SH-SY5Y (cell line): ENCODE measurements around the gene PFDN1.

Experiments
- GATA2 ChIP-seq: IDR thresholded peaks from 2 replicates; pipeline ENCODE4 v1.6.1; 2011; ENCODE audit warnings: mild to moderate bottlenecking, low read depth, low read length
- GATA3 ChIP-seq: IDR thresholded peaks from 2 replicates; pipeline ENCODE4 v1.6.1; 2011; ENCODE audit warnings: low read depth, mild to moderate bottlenecking, low read length, moderate library complexity

Gene PFDN1

GRCh38 chr5:140235791-140236551, 66.9 kb downstream of the PFDN1 start:
- TF ChIP-seq GATA3, result no peak
- no peak for TF ChIP-seq GATA2

- TF ChIP-seq GATA2 (no peak), GATA3 (no peak)
Observed at GRCh38 chr5:140234377-140234989, 68.4 kb downstream of the PFDN1 start.

DNA sequence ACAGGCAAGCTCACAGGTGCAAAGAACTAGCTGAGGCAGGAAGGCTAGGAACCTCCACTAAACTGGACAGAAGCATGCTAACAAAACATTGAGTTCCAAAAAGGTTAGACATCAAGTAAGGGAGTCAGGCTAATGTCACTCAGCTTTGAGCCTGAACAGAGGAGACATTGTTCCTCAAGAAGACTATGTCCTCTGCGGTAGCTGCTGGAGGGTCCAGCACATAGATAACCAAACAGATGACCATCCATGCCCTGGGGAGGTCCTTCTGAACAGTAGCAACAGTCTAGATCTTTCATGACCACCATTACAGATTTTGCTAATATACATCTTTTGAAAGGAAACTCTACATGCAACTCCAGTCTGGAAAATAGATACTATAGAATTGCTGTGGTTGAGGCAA, 70.2 kb downstream of the PFDN1 start:
- TF ChIP-seq GATA3 (no peak), GATA2 (no peak)

GRCh38 chr5:140230373-140230772, 72.5 kb downstream of the PFDN1 start:
- TF ChIP-seq GATA3 (no peak), GATA2 (no peak)

GRCh38 chr5:140228364-140228837, 74.5 kb downstream of the PFDN1 start:
- TF ChIP-seq GATA2 (no peak), GATA3 (no peak)

DNA sequence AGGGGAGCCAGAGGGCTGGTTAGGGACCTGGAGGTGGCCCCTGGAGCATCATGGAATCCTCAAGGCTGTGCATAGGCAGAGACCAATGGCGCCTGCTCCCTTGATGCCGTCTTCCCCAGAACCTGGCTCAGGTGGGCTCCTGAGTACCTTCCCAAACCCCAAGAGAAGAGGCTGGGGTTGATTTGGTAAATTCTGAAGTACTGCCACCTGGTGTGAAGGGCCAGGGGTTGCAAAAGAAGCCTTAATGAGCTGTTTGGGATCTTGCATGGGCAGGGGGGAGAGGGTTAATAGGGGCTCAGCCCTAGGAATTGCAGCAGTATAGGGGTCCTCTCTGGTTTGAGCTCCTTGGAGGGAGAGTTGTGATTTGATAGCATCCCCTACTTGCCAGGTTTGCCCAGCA, 75.9 kb downstream of the PFDN1 start:
- TF ChIP-seq GATA3 (no peak), GATA2 (no peak)

DNA sequence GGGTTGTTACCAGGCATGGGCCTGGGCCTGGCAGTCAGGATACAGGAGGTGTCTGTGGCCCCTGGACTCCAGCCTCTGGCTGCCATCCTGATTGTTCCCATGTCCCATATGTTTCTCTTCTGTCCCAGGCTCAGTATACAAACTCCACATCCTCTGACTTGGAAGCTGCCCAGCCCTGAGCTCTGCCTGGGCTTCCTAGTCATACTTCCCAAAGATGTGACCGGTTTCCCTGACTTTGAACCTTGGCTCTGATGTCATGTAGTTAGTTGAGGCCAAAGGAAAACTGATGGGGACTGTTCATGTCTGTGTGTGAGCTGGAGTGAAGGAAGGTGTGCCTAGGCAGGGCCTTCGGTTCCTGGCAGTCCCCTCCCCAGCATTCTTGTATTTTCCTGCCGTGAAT, 77.5 kb downstream of the PFDN1 start:
- TF ChIP-seq GATA2 (no peak), GATA3 (no peak)

DNA sequence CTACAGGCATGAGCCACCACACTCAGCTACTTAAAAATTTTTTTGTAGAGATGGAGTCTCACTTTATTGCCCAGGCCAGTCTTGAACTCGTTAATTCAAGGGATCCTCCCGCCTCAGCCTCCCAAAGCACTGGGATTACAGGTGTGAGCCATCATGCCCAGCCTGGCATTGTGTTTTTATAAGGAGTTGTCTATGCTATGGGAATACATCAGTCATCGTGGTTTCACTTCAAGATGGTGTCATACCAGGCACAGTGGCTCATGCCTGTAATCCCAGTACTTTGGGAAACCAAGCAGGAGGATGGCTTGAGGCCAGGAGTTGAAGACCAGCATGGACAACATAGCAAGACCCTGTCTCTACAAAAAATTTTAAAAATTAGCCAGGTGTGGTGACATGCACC, 78.2 kb downstream of the PFDN1 start:
- no peak for TF ChIP-seq GATA2
- TF ChIP-seq GATA3, result no peak

GRCh38 chr5:140223567-140223966, 79.3 kb downstream of the PFDN1 start:
- TF ChIP-seq GATA3, result no peak
- no peak for TF ChIP-seq GATA2

DNA sequence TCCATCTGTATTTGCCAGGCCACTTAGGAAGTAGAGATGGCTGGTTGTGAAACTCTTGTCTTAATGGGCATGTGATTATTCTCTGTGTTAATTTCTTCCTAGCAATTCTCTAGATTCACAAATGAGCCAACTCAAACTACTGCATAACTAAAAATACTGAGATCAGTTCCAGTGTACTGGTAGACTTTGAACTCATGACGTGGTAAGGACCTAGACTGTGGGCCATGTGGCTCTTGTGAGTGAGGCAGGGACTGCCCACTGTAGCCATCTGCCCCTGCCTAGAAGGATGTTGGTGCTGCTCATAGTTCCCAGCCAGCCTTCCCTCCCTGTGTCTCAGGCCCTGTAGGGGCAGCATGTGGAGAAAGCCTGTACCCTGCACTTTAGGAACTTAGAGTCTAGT, 80.5 kb downstream of the PFDN1 start:
- TF ChIP-seq GATA2 (no peak), GATA3 (no peak)

GRCh38 chr5:140221697-140222223, 81.1 kb downstream of the PFDN1 start:
- no peak for TF ChIP-seq GATA2
- no peak for TF ChIP-seq GATA3

DNA sequence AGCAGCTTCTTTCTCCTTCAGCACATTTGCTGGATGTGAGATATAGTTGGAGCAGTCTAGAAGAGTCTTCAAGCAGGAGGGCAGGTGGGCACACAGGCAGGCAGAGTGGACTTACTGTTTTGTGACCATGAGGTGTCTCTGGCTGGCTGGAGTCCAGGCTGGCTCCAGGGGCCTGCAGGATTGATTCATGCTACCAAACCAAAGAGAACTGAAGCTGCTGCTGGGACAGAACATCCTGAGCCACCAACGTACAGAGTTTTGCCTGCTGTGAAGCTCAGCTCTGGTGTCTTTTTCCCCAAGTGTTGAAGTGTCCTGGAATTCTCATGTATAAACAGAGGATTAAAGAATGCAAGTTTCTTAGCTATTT, 82.2 kb downstream of the PFDN1 start:
- TF ChIP-seq GATA2, result no peak
- no peak for TF ChIP-seq GATA3

- TF ChIP-seq GATA2 (no peak), GATA3 (no peak)
Observed at GRCh38 chr5:140220032-140220697, 82.7 kb downstream of the PFDN1 start.
